Measurements from ENCODE around the gene SLC7A1. TPM values are rescaled to one million over a fixed set of nuclear protein-coding genes. Genes with fewer than 3 reads are reported as not detected.

Gene SLC7A1
- total and polyA plus RNA-seq, 2 of the 8 experiments (the other 6 are each of a cell fraction or from before 2014, with no cell fraction given) = 26.8 to 114 TPM

DNA sequence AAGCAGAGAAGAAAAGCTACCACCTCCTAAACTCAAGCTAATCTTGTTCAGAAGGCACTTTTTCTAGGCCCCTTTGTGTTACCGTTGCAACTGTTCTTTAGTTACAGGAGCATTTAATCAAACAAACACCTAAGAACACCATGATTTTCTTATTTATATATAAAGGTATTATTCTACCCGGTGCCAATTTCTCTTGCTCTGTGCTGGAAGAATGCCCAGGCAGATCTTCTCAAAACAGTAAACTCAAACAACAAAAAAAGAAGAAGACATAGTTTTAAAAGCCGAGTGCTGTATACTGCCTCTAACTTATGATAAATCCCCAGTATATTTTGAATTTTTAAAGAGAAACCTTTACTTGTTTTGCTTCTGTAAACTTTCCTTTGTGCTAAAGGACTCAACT lies 20.4 kb downstream of the SLC7A1 start:
- no peaks in the 10 kb centered on the region for H3K23me2 ChIP-seq (ENCODE audit: low read depth, low read length)
- ChIA-PET CTCF (ENCODE audit: partially characterized antibody) (interaction anchor here (1.0 to 3.0 kb wide), 3 partner anchors 11 to 32 kb away, joined by 3 to 15 read pairs (median 6); no protein-coding TSS in a partner anchor), POLR2A (ENCODE audit: partially characterized antibody) (interaction anchor here (1.4 to 3.8 kb wide), 5 partner anchors 11 to 21 kb away, joined by 3 to 18 read pairs (median 7); partner anchors contain the start of gene SLC7A1)
- no peak overlapping the region for H3K9ac ChIP-seq (replicated peaks in 1 of 4; ENCODE audit: extremely low read depth in 1 of 4, low read depth in 3 of 4, low read length in 3 of 4)
- H3K4me3 ChIP-seq (ENCODE audit: extremely low read depth in 1 of 4, insufficient read depth in 2 of 4, low read depth in 3 of 4, low read length in 4 of 4) = no peak overlapping the region
- no peak overlapping the region for H3K27ac ChIP-seq (ENCODE audit: low read depth, low read length)
- DNase-seq (ENCODE audit: low read depth in 1 of 2, low spot score in 2 of 2) = no peak
- H2AK5ac ChIP-seq (ENCODE audit: low read depth, low read length) = no peak overlapping the region
- TF ChIP-seq RNF2 (IDR thresholded peaks at IDR 0.05; ENCODE audit: borderline replicate concordance, low read depth, low read length, missing control alignments, poor library complexity, severe bottlenecking) (no peak), MAFK (IDR thresholded peaks at IDR 0.05; ENCODE audit: low read depth, low read length) (no peak), TAF7 (optimal IDR thresholded peaks at IDR 0.05; ENCODE audit: borderline replicate concordance, low read depth, low read length) (no peak), KDM4A (IDR thresholded peaks at IDR 0.05; ENCODE audit: low read depth, low read length, severe bottlenecking) (no peak), KDM5A (IDR thresholded peaks at IDR 0.05; ENCODE audit: low read length) (no peak)
- peaks cover 3 to 8% (median 7%) of the 10 kb centered on the region in 4 experiments; a peak in 6 of 7 replicates for H3K4me1 ChIP-seq (replicated peaks in 1 of 4; ENCODE audit: control insufficient read depth in 3 of 4, insufficient read depth in 4 of 4, low read length in 3 of 4)
- H3K79me2 ChIP-seq (ENCODE audit: control insufficient read depth in 1 of 2, insufficient read depth in 2 of 2, low read length in 2 of 2) = peaks cover 30 to 100% of the 10 kb centered on the region in 2 experiments
- no peak for FAIRE-seq
- H2BK15ac ChIP-seq (ENCODE audit: low read length) = no peak overlapping the region
- H2BK5ac ChIP-seq (ENCODE audit: low read depth, low read length) = no peak overlapping the region
- no peak overlapping the region for H2BK120ac ChIP-seq (replicated peaks; ENCODE audit: low read depth, low read length)
- no peak overlapping the region for H3K56ac ChIP-seq (replicated peaks; ENCODE audit: insufficient read length, low read depth, low read length)
- no peak overlapping the region for H3K18ac ChIP-seq (ENCODE audit: extremely low read depth, low read length)
- no peak overlapping the region for H2BK20ac ChIP-seq (ENCODE audit: low read length)
- H4K91ac ChIP-seq (replicated peaks; ENCODE audit: insufficient read length, low read length) = no peak overlapping the region
- H3K4me2 ChIP-seq (ENCODE audit: insufficient read depth in 1 of 2, low read depth in 2 of 2, low read length in 2 of 2) = no peak overlapping the region
- H2BK12ac ChIP-seq (ENCODE audit: low read depth, low read length) = no peak overlapping the region
- no peak overlapping the region for H3K4ac ChIP-seq (replicated peaks; ENCODE audit: insufficient read length, low read depth, low read length)
- 83% methylated on average over 3 of the region's 3 CpGs; no CpG with 5 or more reads in 1 of the 2 experiments for WGBS, 2 experiments (ENCODE audit: extremely low coverage in 1 of 2, insufficient coverage in 1 of 2, insufficient read length in 1 of 2, insufficient replicate concordance in 2 of 2, low coverage in 1 of 2, low lambda C conversion rate in 2 of 2, missing lambda C conversion rate in 1 of 2)
- H4K8ac ChIP-seq (ENCODE audit: extremely low read depth, insufficient read depth, low read length) = no peak overlapping the region
- H2AFZ ChIP-seq (ENCODE audit: low read length) = no peak overlapping the region
- H3K36me3 ChIP-seq (ENCODE audit: control insufficient read depth in 2 of 4, insufficient read depth in 4 of 4, low read length in 3 of 4) = no peaks in the 10 kb centered on the region; a peak in 1 of 8 replicates
- no peak overlapping the region for H4K5ac ChIP-seq (ENCODE audit: insufficient read length, low read depth, low read length)
- no peak overlapping the region for H3K23ac ChIP-seq (ENCODE audit: insufficient read length)
- H3K14ac ChIP-seq (ENCODE audit: insufficient read length) = no peak overlapping the region
- no peaks in the 10 kb centered on the region for H3K9me3 ChIP-seq (ENCODE audit: insufficient read depth in 2 of 2, low read depth in 1 of 2, low read length in 1 of 2)
- H4K20me1 ChIP-seq (replicated peaks in 1 of 2; ENCODE audit: control insufficient read depth in 1 of 2, insufficient read depth in 2 of 2, low read length in 2 of 2) = peaks cover 27 to 33% of the 10 kb centered on the region in 2 experiments
- H3K79me1 ChIP-seq (ENCODE audit: low read depth, low read length) = peaks cover 29% of the 10 kb centered on the region
- no peaks in the 10 kb centered on the region for H3K27me3 ChIP-seq (replicated peaks in 1 of 4; ENCODE audit: control insufficient read depth in 3 of 4, extremely low read depth in 1 of 4, insufficient read depth in 3 of 4, low read length in 3 of 4)

Data from H1 (cell line).